Urinary bladder (tissue), 4 donors: Measurements from ENCODE around the gene DCDC2C. TPM values are rescaled to one million over a fixed set of nuclear protein-coding genes. Genes with fewer than 3 reads are reported as not detected.

Source experiments
- DNase-seq: peaks from one replicate; pipeline ENCODE4 v3.0.0-alpha.2; 2015; ENCODE audit errors: extremely low spot score
- H3K27ac ChIP-seq: one replicate; pipeline ENCODE4 v1.5.1; 2013; ENCODE audit warnings: low read depth, mild to moderate bottlenecking, moderate library complexity
- H3K36me3 ChIP-seq: one replicate; pipeline ENCODE4 v1.6.1; 2013; ENCODE audit warnings: mild to moderate bottlenecking, moderate library complexity; ENCODE audit not compliant: insufficient read depth
- H3K4me1 ChIP-seq: one replicate; pipeline ENCODE4 v1.6.1; 2013; ENCODE audit warnings: mild to moderate bottlenecking, moderate library complexity; ENCODE audit not compliant: insufficient read depth
- H3K4me3 ChIP-seq: one replicate; pipeline ENCODE4 v1.5.1; 2013; ENCODE audit warnings: low read depth, low read length
- WGBS: extraction: QIAGEN DNeasy Blood & Tissue Kit; methylation state at CpG from one replicate; pipeline ENCODE4 v1.1.7; 2013; 5-methylcytosine and 5-hydroxymethylcytosine counted together
- polyA plus RNA-seq: library from polyadenylated mRNA; stranded (reverse); fragments of 200-250 nt; gene quantifications from one replicate; pipeline ENCODE4 v1.2.3, GENCODE V29; 2013
- total RNA-seq: library from RNA; depleted of rRNA; stranded (reverse); fragments of >200 nt; gene quantifications from one replicate; pipeline ENCODE4 v1.2.3, GENCODE V29; 2014
- donor health status: healthy with polysubstance abuse.
- donor health status: healthy.

DCDC2C gene
- total and polyA plus RNA-seq, 2 donors = 0.09 to 0.48 TPM

- H3K4me1 ChIP-seq = no peaks in the 10 kb centered on the region
- no peaks in the 10 kb centered on the region for H3K36me3 ChIP-seq
- H3K4me3 ChIP-seq = no peak overlapping the region
- H3K27ac ChIP-seq = no peak overlapping the region
- WGBS = 70% methylated on average over 6 of the region's 6 CpGs
- no peak for DNase-seq
Measured at GRCh38 chr2:3709225-3709624, 5.8 kb downstream of the DCDC2C start.

GRCh38 chr2:3712424-3712823 lies 9.0 kb downstream of the DCDC2C start:
- no peak for DNase-seq

GRCh38 chr2:3712831-3713503 lies 9.6 kb downstream of the DCDC2C start:
- no peaks in the 10 kb centered on the region for H3K36me3 ChIP-seq
- no peak overlapping the region for H3K27ac ChIP-seq
- no peaks in the 10 kb centered on the region for H3K4me1 ChIP-seq
- H3K4me3 ChIP-seq = no peak overlapping the region
- WGBS = 59% methylated on average over 10 of the region's 10 CpGs
- no peak for DNase-seq

More at GRCh38 chr2:3712424-3712823, 9.0 kb downstream of the DCDC2C start:
- Histone ChIP-seq H3K27ac (no peak overlapping the region), H3K36me3 (no peaks in the 10 kb centered on the region), H3K4me1 (no peaks in the 10 kb centered on the region), H3K4me3 (no peak overlapping the region)
- WGBS = 56% methylated on average over 3 of the region's 3 CpGs

- Histone ChIP-seq H3K36me3 (no peaks in the 10 kb centered on the region), H3K27ac (no peak overlapping the region), H3K4me3 (no peak overlapping the region), H3K4me1 (no peaks in the 10 kb centered on the region)
- DNase-seq = no peak
- 61% methylated on average over 8 of the region's 8 CpGs for WGBS
Measured at GRCh38 chr2:3718679-3719078, 15.3 kb downstream of the DCDC2C start.

GRCh38 chr2:3725002-3725401 lies 21.6 kb downstream of the DCDC2C start:
- no peaks in the 10 kb centered on the region for H3K36me3 ChIP-seq
- no peak for DNase-seq
- no peaks in the 10 kb centered on the region for H3K4me1 ChIP-seq
- H3K27ac ChIP-seq = no peak overlapping the region
- no peak overlapping the region for H3K4me3 ChIP-seq
- 80% methylated on average over 11 of the region's 11 CpGs for whole genome bisulfite sequencing

- Histone ChIP-seq H3K36me3 (no peaks in the 10 kb centered on the region), H3K4me3 (no peak overlapping the region), H3K27ac (no peak overlapping the region), H3K4me1 (no peaks in the 10 kb centered on the region)
- DNase-seq = no peak
- WGBS = 77% methylated on average over 23 of the region's 23 CpGs
Measured at GRCh38 chr2:3725458-3726250, 22.3 kb downstream of the DCDC2C start.

- DNase-seq = no peak
- Histone ChIP-seq H3K36me3 (no peaks in the 10 kb centered on the region), H3K27ac (no peak overlapping the region), H3K4me1 (no peaks in the 10 kb centered on the region), H3K4me3 (no peak overlapping the region)
- 91% methylated on average over 10 of the region's 10 CpGs for WGBS
Measured at GRCh38 chr2:3726511-3726910, 23.1 kb downstream of the DCDC2C start.

- WGBS = 42% methylated on average over 12 of the region's 12 CpGs
- H3K36me3 ChIP-seq = no peaks in the 10 kb centered on the region
- no peak overlapping the region for H3K4me3 ChIP-seq
- DNase-seq = no peak
- H3K4me1 ChIP-seq = no peaks in the 10 kb centered on the region
- no peak overlapping the region for H3K27ac ChIP-seq
Measured at GRCh38 chr2:3727397-3728045, 24.1 kb downstream of the DCDC2C start.

- Histone ChIP-seq H3K4me3 (no peak overlapping the region), H3K27ac (no peak overlapping the region), H3K36me3 (no peaks in the 10 kb centered on the region), H3K4me1 (no peaks in the 10 kb centered on the region)
- 19% methylated on average over 22 of the region's 22 CpGs for WGBS
- no peak for DNase-seq
Measured at GRCh38 chr2:3728104-3729054, 25.0 kb downstream of the DCDC2C start.

GRCh38 chr2:3729055-3729448 lies 25.7 kb downstream of the DCDC2C start:
- no peak overlapping the region for H3K4me3 ChIP-seq
- WGBS = 81% methylated on average over 8 of the region's 8 CpGs
- H3K27ac ChIP-seq = no peak overlapping the region
- no peak for DNase-seq
- H3K4me1 ChIP-seq = no peaks in the 10 kb centered on the region
- H3K36me3 ChIP-seq = no peaks in the 10 kb centered on the region

GRCh38 chr2:3729786-3730185 lies 26.4 kb downstream of the DCDC2C start:
- 87% methylated on average over 9 of the region's 9 CpGs for WGBS
- Histone ChIP-seq H3K36me3 (no peaks in the 10 kb centered on the region), H3K27ac (no peak overlapping the region), H3K4me1 (no peaks in the 10 kb centered on the region), H3K4me3 (no peak overlapping the region)
- no peak for DNase-seq

GRCh38 chr2:3730646-3731045 lies 27.3 kb downstream of the DCDC2C start:
- Histone ChIP-seq H3K36me3 (no peaks in the 10 kb centered on the region), H3K27ac (no peak overlapping the region), H3K4me1 (no peaks in the 10 kb centered on the region), H3K4me3 (no peak overlapping the region)
- WGBS = 74% methylated on average over 8 of the region's 8 CpGs
- no peak for DNase-seq

GRCh38 chr2:3731829-3732228 lies 28.5 kb downstream of the DCDC2C start:
- DNase-seq = no peak
- 94% methylated on average over 7 of the region's 7 CpGs for WGBS
- Histone ChIP-seq H3K27ac (no peak overlapping the region), H3K4me3 (no peak overlapping the region), H3K36me3 (no peaks in the 10 kb centered on the region), H3K4me1 (no peaks in the 10 kb centered on the region)
